Peyer's patch (tissue), 4 donors: ENCODE results near the gene CDX1. TPM values are rescaled to one million over a fixed set of nuclear protein-coding genes. Genes with fewer than 3 reads are reported as not detected.

Experiments used
- DNase-seq, 3 donors: peaks; one replicate each; pipeline ENCODE4 v3.0.0-alpha.2; 2017 to 2019
- H3K27ac ChIP-seq, 4 donors: fragments of 200-600 bp; sonication (generic); one replicate each; pipeline ENCODE4 v1.5.1; 2016 to 2019
- H3K27me3 ChIP-seq, 2 donors: fragments of 200-600 bp; sonication (generic); one replicate each; pipeline ENCODE4 v1.5.1; 2019
- H3K36me3 ChIP-seq, 3 donors: fragments of 200-600 bp; sonication (generic); one replicate each; pipeline ENCODE4 v1.5.1; 2016 to 2019
- H3K4me1 ChIP-seq, 4 donors: fragments of 200-600 bp; sonication (generic); one replicate each; pipeline ENCODE4 v1.5.1; 2016 to 2019
- H3K4me3 ChIP-seq, 4 donors: fragments of 200-600 bp; sonication (generic); 1 replicate in 3 of 4; 2 replicates in 1 of 4; pipeline ENCODE4 v1.5.1; 2016 to 2019; ENCODE audit warnings: mild to moderate bottlenecking in 1 of 4
- H3K9me3 ChIP-seq, 4 donors: fragments of 200-600 bp; sonication (generic); one replicate each; pipeline ENCODE4 v1.5.1; 2016 to 2019; ENCODE audit warnings: mild to moderate bottlenecking in 1 of 4
- CTCF ChIP-seq, 6 experiments: fragments of 450-650 bp in 4 of 6; fragments of 200-600 bp in 2 of 6; sonication (generic) in 1 of 6; IDR thresholded peaks; one replicate each; pipeline ENCODE4 v1.5.1; 2017 to 2019; ENCODE audit warnings: antibody characterized with exemption in 6 of 6, mild to moderate bottlenecking in 3 of 6, moderate library complexity in 1 of 6
- POLR2A ChIP-seq, 2 donors: fragments of 450-650 bp; IDR thresholded peaks; one replicate each; pipeline ENCODE4 v1.5.1; 2017; ENCODE audit warnings: antibody characterized with exemption in 2 of 2, mild to moderate bottlenecking in 2 of 2, moderate library complexity in 2 of 2
- total RNA-seq, 4 donors: library from RNA; depleted of rRNA; stranded (reverse); fragments of >200 nt; gene quantifications; one replicate each; pipeline ENCODE4 v1.1.0, GENCODE V29; 2016

The CDX1 gene
- total RNA-seq, 4 donors from 2014 or later = 177 to 429 (median 370) TPM

- DNase-seq = no peak
- Histone ChIP-seq H3K36me3 (peaks cover 0 to 12% (median 0%) of the 10 kb centered on the region in 3 donors), H3K4me1 (peaks cover 0 to 64% (median 0%) of the 10 kb centered on the region in 4 donors), H3K27me3 (no peaks in the 10 kb centered on the region), H3K9me3 (no peaks in the 10 kb centered on the region), H3K27ac (peak overlapping the region in 2 of 4 donors; percentile 57 to 63), H3K4me3 (no peak overlapping the region)
- TF ChIP-seq CTCF (IDR thresholded peaks at IDR 0.05) = no peak
- no peak for TF ChIP-seq POLR2A (IDR thresholded peaks at IDR 0.05)
Measured at GRCh38 chr5:150172556-150172955, 6.0 kb downstream of the CDX1 start.

GRCh38 chr5:150173161-150173560, 6.6 kb downstream of the CDX1 start:
- H3K9me3 ChIP-seq = no peaks in the 10 kb centered on the region
- peaks cover 0 to 12% (median 0%) of the 10 kb centered on the region in 3 donors for H3K36me3 ChIP-seq

GRCh38 chr5:150174285-150174684, 7.7 kb downstream of the CDX1 start:
- Histone ChIP-seq H3K9me3 (no peaks in the 10 kb centered on the region), H3K4me1 (peaks cover 0 to 78% (median 6%) of the 10 kb centered on the region in 4 donors), H3K4me3 (no peak overlapping the region), H3K36me3 (peaks cover 0 to 12% (median 0%) of the 10 kb centered on the region in 3 donors), H3K27ac (peak overlapping the region; percentile 17 to 63 (median 42)), H3K27me3 (no peaks in the 10 kb centered on the region)
- no peak for DNase-seq
- no peak for TF ChIP-seq CTCF (IDR thresholded peaks at IDR 0.05)
- no peak for TF ChIP-seq POLR2A (IDR thresholded peaks at IDR 0.05)

More at GRCh38 chr5:150173161-150173560, 6.6 kb downstream of the CDX1 start:
- DNase-seq = peak in 2 of 3 donors; percentile 65 to 66
- H3K27ac ChIP-seq = peak overlapping the region in 3 of 4 donors; percentile 27 to 63 (median 57)
- no peaks in the 10 kb centered on the region for H3K27me3 ChIP-seq
- H3K4me3 ChIP-seq = no peak overlapping the region
- TF ChIP-seq POLR2A (IDR thresholded peaks at IDR 0.05) (peak in 1 of 2 donors; percentile 40), CTCF (IDR thresholded peaks at IDR 0.05) (no peak)
- peaks cover 0 to 70% (median under 1%) of the 10 kb centered on the region in 4 donors for H3K4me1 ChIP-seq

GRCh38 chr5:150175076-150175475, 8.5 kb downstream of the CDX1 start:
- peak overlapping the region in 2 of 4 donors; percentile 57 to 95 for H3K27ac ChIP-seq
- no peaks in the 10 kb centered on the region for H3K27me3 ChIP-seq
- H3K4me1 ChIP-seq = peaks cover 0 to 80% (median 14%) of the 10 kb centered on the region in 4 donors
- H3K9me3 ChIP-seq = no peaks in the 10 kb centered on the region
- DNase-seq = peak in 1 of 3 donors; percentile 54
- TF ChIP-seq CTCF (IDR thresholded peaks at IDR 0.05) (no peak), POLR2A (IDR thresholded peaks at IDR 0.05) (no peak)
- peaks cover 0 to 12% (median 0%) of the 10 kb centered on the region in 3 donors for H3K36me3 ChIP-seq
- no peak overlapping the region for H3K4me3 ChIP-seq

GRCh38 chr5:150175536-150175935, 9.0 kb downstream of the CDX1 start:
- Histone ChIP-seq H3K36me3 (peaks cover 0 to 12% (median 0%) of the 10 kb centered on the region in 3 donors), H3K9me3 (no peaks in the 10 kb centered on the region), H3K4me1 (peaks cover 0 to 81% (median 15%) of the 10 kb centered on the region in 4 donors), H3K27ac (peak overlapping the region in 2 of 4 donors; percentile 57 to 95), H3K4me3 (no peak overlapping the region), H3K27me3 (no peaks in the 10 kb centered on the region)
- TF ChIP-seq CTCF (IDR thresholded peaks at IDR 0.05) (peak in 4 of 6 experiments; percentile 10 to 38 (median 25)), POLR2A (IDR thresholded peaks at IDR 0.05) (no peak)
- DNase-seq = peak in 1 of 3 donors; percentile 50
